ENCODE measurements around the gene HEPN1.

The HEPN1 gene

GRCh38 chr11:124880290-124880611, 38.8 kb upstream of the HEPN1 start:
- no peak overlapping the region for H3K27ac ChIP-seq (ENCODE audit: low read depth, low read length)
- no peaks in the 10 kb centered on the region for H3F3A ChIP-seq (ENCODE audit: insufficient read depth)
- no peak overlapping the region for H3K9ac ChIP-seq (ENCODE audit: low read length)
- no peaks in the 10 kb centered on the region for H3K36me3 ChIP-seq (ENCODE audit: low read length)
- H2AFZ ChIP-seq (ENCODE audit: low read depth, low read length, severe bottlenecking): no peak overlapping the region
- no peaks in the 10 kb centered on the region for H3K27me3 ChIP-seq (ENCODE audit: low read length)
- no peak overlapping the region for H3K4me3 ChIP-seq (ENCODE audit: insufficient read depth, low read length, poor library complexity, severe bottlenecking)
- TF ChIP-seq CTCF (IDR thresholded peaks at IDR 0.05; ENCODE audit: insufficient read depth, low read length, poor library complexity, severe bottlenecking) (no peak), EZH2phosphoT487 (conservative IDR thresholded peaks at IDR 0.05; ENCODE audit: low read length) (no peak)
- no peaks in the 10 kb centered on the region for H3K9me3 ChIP-seq (ENCODE audit: insufficient read depth, low read length)
- H3K9me2 ChIP-seq (replicated peaks; ENCODE audit: insufficient read depth, low read length): no peaks in the 10 kb centered on the region
- H3K4me2 ChIP-seq (ENCODE audit: low read depth, low read length, poor library complexity, severe bottlenecking): no peak overlapping the region
- no peaks in the 10 kb centered on the region for H4K20me1 ChIP-seq (ENCODE audit: low read depth, low read length)
- H3K79me2 ChIP-seq (ENCODE audit: insufficient read depth, low read length): no peaks in the 10 kb centered on the region

GRCh38 chr11:124880958-124881357, 38.1 kb upstream of the HEPN1 start:
- Histone ChIP-seq H4K20me1 (ENCODE audit: low read depth, low read length) (no peaks in the 10 kb centered on the region), H3K9me3 (ENCODE audit: insufficient read depth, low read length) (no peaks in the 10 kb centered on the region), H3K9me2 (replicated peaks; ENCODE audit: insufficient read depth, low read length) (no peaks in the 10 kb centered on the region), H3K4me2 (ENCODE audit: low read depth, low read length, poor library complexity, severe bottlenecking) (no peak overlapping the region), H3K36me3 (ENCODE audit: low read length) (no peaks in the 10 kb centered on the region), H2AFZ (ENCODE audit: low read depth, low read length, severe bottlenecking) (no peak overlapping the region), H3K9ac (ENCODE audit: low read length) (no peak overlapping the region), H3K4me3 (ENCODE audit: insufficient read depth, low read length, poor library complexity, severe bottlenecking) (no peak overlapping the region), H3K79me2 (ENCODE audit: insufficient read depth, low read length) (no peaks in the 10 kb centered on the region), H3F3A (ENCODE audit: insufficient read depth) (no peaks in the 10 kb centered on the region), H3K27me3 (ENCODE audit: low read length) (no peaks in the 10 kb centered on the region), H3K27ac (ENCODE audit: low read depth, low read length) (no peak overlapping the region)
- TF ChIP-seq CTCF (IDR thresholded peaks at IDR 0.05; ENCODE audit: insufficient read depth, low read length, poor library complexity, severe bottlenecking) (no peak), EZH2phosphoT487 (conservative IDR thresholded peaks at IDR 0.05; ENCODE audit: low read length) (no peak)

GRCh38 chr11:124882339-124883071, 36.5 kb upstream of the HEPN1 start:
- H4K20me1 ChIP-seq (ENCODE audit: low read depth, low read length): no peaks in the 10 kb centered on the region
- no peak overlapping the region for H3K4me2 ChIP-seq (ENCODE audit: low read depth, low read length, poor library complexity, severe bottlenecking)
- H3K9me2 ChIP-seq (replicated peaks; ENCODE audit: insufficient read depth, low read length): no peaks in the 10 kb centered on the region
- TF ChIP-seq EZH2phosphoT487 (conservative IDR thresholded peaks at IDR 0.05; ENCODE audit: low read length) (no peak), CTCF (IDR thresholded peaks at IDR 0.05; ENCODE audit: insufficient read depth, low read length, poor library complexity, severe bottlenecking) (no peak)
- H3K79me2 ChIP-seq (ENCODE audit: insufficient read depth, low read length): no peaks in the 10 kb centered on the region
- H3K9me3 ChIP-seq (ENCODE audit: insufficient read depth, low read length): no peaks in the 10 kb centered on the region
- H3F3A ChIP-seq (ENCODE audit: insufficient read depth): no peaks in the 10 kb centered on the region
- H3K27ac ChIP-seq (ENCODE audit: low read depth, low read length): no peak overlapping the region
- no peak overlapping the region for H3K4me3 ChIP-seq (ENCODE audit: insufficient read depth, low read length, poor library complexity, severe bottlenecking)
- H2AFZ ChIP-seq (ENCODE audit: low read depth, low read length, severe bottlenecking): no peak overlapping the region
- no peaks in the 10 kb centered on the region for H3K36me3 ChIP-seq (ENCODE audit: low read length)
- no peaks in the 10 kb centered on the region for H3K27me3 ChIP-seq (ENCODE audit: low read length)
- no peak overlapping the region for H3K9ac ChIP-seq (ENCODE audit: low read length)

All from SU-DHL-6 (cell line).